ENCODE results near the gene ANKS1B.

ANKS1B gene

GRCh38 chr12:99476956-99477355 is 507.8 kb downstream of the ANKS1B start:
- TF ChIP-seq CTCF (IDR thresholded peaks at IDR 0.05): no peak

DNA sequence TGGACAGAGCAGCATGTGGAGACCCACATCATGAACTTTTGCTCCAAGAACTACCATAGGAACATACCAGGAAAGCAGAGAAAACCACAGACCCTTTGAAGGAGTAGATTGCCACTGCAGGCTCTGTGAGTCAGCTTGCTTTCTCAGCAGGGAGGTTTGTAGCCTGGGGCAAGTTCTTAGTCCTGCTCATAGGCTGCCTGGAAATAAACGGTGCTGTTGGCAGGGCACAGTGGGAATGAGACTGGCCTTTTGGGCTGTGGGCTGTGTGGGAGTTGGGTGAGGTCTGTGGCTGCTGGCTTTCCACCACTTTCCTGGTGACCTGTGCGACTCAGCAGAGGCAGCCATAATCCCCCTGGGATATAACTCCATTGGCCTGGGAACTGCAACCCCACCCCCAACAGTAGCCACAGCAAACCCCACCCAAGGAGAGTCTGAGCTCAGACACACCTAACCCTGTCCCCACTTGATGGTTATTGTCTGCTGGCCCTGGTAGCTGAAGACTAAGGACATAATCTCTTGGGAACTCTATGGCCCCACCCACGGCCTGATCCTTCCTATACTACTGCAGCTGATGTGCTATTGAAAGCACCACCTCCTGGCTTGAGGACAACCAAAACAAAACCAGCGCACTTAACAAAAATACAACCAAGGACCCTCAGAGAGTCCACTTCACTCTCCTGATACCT is 529.2 kb downstream of the ANKS1B start:
- TF ChIP-seq CTCF (IDR thresholded peaks at IDR 0.05): no peak

DNA sequence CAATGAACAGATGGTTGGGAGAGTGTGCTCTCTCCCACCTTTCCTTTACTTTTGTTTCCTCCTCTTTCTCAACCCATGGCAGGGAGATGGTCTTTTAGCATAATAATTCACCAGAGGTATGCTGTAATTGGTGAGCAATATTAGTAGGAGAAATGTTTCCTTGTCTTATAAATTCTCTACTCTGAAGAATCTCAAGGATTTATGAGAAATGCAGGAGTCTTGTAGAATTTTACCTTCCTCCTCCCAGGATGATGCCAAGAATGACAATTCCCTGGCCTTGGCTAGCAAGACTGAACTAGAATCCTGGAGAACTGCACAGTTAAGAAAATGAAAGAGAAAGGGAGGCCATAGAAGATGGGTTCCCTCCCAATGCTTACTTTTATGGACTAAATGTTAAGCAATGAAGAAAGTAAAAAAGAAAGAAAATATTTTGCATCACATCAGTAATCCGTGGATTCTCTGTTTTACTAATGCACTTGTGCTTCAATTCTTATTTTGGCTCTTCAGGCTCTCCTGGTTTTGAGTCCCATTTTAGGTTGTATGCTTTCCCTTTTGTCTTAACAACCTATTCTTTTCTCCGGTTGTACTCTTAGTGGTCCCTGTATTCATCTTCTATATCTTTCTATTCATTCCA is 530.1 kb downstream of the ANKS1B start:
- no peak for TF ChIP-seq CTCF (IDR thresholded peaks at IDR 0.05)

DNA sequence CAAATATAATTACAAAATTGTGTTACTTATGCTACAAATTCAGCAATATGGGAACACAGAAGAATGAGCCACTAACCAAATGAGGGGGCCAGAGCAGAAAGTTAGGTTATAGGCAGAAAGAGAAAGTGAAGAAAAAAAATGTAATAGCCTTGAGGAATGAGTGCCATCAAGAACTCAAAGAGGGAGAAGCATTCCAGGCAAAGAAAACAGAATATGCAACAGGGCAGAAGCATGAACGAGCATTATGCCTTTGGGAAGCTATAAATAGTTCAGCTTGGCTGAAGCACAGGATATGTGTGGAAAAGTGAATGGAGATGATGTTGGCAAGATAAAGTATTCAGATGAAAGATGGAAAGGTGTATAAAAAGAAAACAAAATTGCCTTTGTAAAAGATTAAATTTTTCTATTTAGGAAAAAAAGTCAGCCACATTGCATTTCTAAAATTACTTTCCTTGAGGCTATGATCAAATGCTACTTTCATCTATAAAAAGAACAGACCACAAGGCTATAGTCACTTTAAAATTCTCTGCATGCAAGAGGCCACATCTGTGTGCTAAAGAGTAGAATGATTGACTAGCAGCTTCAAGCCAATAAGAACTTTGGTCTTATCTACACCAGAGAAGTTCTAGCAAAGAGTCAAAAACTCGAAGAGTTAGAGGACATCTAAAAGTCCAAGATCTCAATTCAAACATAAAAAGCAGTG is 530.7 kb downstream of the ANKS1B start:
- no peak for TF ChIP-seq CTCF (IDR thresholded peaks at IDR 0.05)

DNA sequence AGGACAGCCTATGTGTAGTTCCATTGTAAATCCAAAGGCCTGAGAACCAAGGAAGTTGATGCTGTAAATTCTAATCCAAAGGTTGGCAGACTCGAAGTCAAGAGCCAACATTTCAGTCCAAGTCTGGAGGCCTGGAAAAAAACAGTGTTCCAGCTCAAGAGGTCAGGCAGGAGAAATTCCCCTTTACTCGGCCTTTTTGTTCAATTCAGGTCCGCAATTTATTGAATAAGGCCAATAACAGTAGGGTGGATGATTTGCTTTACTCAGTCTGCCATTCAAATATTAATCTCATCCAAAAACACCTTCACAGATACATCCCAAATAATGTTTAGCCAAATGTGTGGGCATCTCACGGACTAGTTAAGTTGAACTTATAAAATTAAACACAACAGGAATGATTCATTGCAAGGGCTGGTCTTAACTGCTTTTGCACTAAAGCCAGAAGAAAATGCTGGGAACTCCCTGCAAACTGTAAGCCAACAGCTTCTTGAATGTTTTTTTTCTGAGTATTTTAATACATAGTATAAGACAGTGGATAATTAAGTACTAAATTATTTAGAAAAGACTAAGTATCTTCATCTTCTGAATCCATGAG is 534.6 kb downstream of the ANKS1B start:
- no peak for TF ChIP-seq CTCF (IDR thresholded peaks at IDR 0.05)

GRCh38 chr12:99444859-99445316 is 539.8 kb downstream of the ANKS1B start:
- TF ChIP-seq CTCF (IDR thresholded peaks at IDR 0.05): no peak

- TF ChIP-seq CTCF (IDR thresholded peaks at IDR 0.05): no peak
These were observed 542.0 kb downstream of the ANKS1B start for GRCh38 chr12:99442758-99443157.
